ENCODE data around the gene PGAM2. TPM values are rescaled to one million over a fixed set of nuclear protein-coding genes. Genes with fewer than 3 reads are reported as not detected.

PGAM2 gene
- total RNA-seq = not detected in 2 replicates

DNA sequence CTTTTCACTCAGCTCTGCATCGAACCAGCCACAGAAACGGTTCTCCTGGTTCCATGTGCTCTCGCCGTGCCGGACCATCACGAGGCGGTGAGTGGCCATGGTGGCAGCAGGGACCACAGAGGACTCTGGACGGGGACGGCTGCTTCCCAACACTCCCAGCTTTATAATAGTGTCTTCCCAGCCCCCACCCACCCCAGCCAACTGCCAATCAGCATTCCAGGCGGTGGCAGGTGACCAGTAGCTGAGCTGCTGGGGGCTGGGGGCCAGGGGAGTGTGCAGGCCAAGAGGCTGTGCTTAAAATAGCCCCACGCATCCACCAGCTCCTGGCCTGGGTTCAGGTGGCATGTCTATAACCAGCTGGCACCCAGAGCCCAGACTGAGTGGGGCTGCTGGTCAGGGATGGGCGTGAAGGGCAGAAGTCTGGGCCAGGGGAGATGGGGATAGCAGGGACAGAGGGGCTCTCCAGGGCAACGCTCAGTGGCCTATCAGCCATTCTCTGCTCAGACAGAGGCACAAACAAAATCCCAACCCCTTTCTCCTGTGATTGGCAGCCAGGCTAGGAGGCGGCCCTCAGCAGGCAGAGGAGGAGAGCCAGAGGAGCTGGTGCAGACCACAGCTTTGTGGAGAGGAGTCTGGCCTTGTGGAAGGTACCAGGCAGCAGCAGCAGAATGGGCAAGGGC, at the start of gene PGAM2:
Gene PGAM2 (minus strand): TSS at position 137 of the 680 bp plus-strand sequence. CDS start 38 bp downstream, at position 99.

GRCh38 chr7:44103923-44104859, 38.8 kb upstream of the PGAM2 start, which contains the start of gene AEBP1:
AEBP1 (plus strand) TSS chr7:44104345; CDS start chr7:44104666, 321 bp downstream.

GRCh38 chr7:44044315-44045225, 20.8 kb downstream of the PGAM2 start, which contains the start of gene DBNL:
DBNL (plus strand) TSS chr7:44044702; CDS start chr7:44044738, 36 bp downstream.

Other genes with a start within 250 kb of the PGAM2 start
- gene MRPS24, start 196.1 kb downstream of the PGAM2 start, total RNA-seq = 46.5 and 70.4 TPM in 2 replicates
- 33.5 and 37.7 TPM in 2 replicates for gene URGCP, start 159.0 kb downstream of the PGAM2 start, total RNA-seq
- 5.6 and 6.5 TPM in 2 replicates for gene UBE2D4, start 139.1 kb downstream of the PGAM2 start, total RNA-seq
- gene SPDYE1, start 67.7 kb downstream of the PGAM2 start, total RNA-seq = not detected in 2 replicates
- gene DBNL, start 20.9 kb downstream of the PGAM2 start, total RNA-seq = 35.5 and 104 TPM in 2 replicates
- gene POLM, start 17.0 kb upstream of the PGAM2 start, total RNA-seq = 6.5 and 7.9 TPM in 2 replicates
- 1.3 and 2.4 TPM in 2 replicates for gene AEBP1, start 38.8 kb upstream of the PGAM2 start, total RNA-seq
- gene POLD2, start 58.0 kb upstream of the PGAM2 start, total RNA-seq = 103 and 110 TPM in 2 replicates
- gene MYL7, start 75.8 kb upstream of the PGAM2 start, total RNA-seq = 0.34 and 0.43 TPM in 2 replicates
- gene GCK, start 123.9 kb upstream of the PGAM2 start, total RNA-seq = 0.14 and 0.34 TPM in 2 replicates
- gene YKT6, start 135.4 kb upstream of the PGAM2 start, total RNA-seq = 87.1 and 104 TPM in 2 replicates

All from nasal cavity respiratory epithelium epithelial cell of viscerocranial mucosa (primary cell).